Measurements from ENCODE around the gene PPP6R3. TPM values are rescaled to one million over a fixed set of nuclear protein-coding genes. Genes with fewer than 3 reads are reported as not detected.

Gene PPP6R3
- total and polyA plus RNA-seq, 8 donors, result 84.6 to 130 (median 109) TPM

GRCh38 chr11:68569357-68569756 lies 108.8 kb downstream of the PPP6R3 start:
- H3K36me3 ChIP-seq, result peaks cover 0 to 90% of the 10 kb centered on the region in 2 donors
- H3K4me1 ChIP-seq, result peaks cover 0 to 15% of the 10 kb centered on the region in 2 donors
- H3K27ac ChIP-seq, result no peak overlapping the region
- no peaks in the 10 kb centered on the region for H3K27me3 ChIP-seq
- H3K9me3 ChIP-seq, result no peaks in the 10 kb centered on the region
- TF ChIP-seq, protein P1, sequence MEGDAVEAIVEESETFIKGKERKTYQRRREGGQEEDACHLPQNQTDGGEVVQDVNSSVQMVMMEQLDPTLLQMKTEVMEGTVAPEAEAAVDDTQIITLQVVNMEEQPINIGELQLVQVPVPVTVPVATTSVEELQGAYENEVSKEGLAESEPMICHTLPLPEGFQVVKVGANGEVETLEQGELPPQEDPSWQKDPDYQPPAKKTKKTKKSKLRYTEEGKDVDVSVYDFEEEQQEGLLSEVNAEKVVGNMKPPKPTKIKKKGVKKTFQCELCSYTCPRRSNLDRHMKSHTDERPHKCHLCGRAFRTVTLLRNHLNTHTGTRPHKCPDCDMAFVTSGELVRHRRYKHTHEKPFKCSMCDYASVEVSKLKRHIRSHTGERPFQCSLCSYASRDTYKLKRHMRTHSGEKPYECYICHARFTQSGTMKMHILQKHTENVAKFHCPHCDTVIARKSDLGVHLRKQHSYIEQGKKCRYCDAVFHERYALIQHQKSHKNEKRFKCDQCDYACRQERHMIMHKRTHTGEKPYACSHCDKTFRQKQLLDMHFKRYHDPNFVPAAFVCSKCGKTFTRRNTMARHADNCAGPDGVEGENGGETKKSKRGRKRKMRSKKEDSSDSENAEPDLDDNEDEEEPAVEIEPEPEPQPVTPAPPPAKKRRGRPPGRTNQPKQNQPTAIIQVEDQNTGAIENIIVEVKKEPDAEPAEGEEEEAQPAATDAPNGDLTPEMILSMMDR (IDR thresholded peaks at IDR 0.05), result no peak
- no peak overlapping the region for H3K4me3 ChIP-seq
- intact Hi-C loops (cut with DNase I), result no loop called here
- no peak for DNase-seq
- no peak for ATAC-seq

DNA sequence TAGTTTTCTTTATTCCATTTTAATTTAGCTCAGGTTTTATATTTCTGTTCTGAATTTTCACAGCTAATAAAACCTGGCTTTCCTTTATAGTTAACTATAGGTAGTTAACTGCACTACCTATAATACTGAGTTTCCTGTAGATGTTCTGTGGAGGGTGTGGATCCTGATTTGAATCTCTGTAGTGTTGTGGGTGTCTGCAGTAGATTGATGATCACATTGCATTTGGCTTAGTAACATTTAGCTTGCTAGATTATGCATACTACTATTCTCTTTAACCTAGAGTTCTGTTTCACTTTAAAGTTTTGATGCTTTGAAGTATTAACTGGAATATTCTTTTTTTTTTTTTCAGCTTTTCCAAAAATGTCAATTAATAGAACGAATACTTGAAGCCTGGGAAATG lies 110.1 kb downstream of the PPP6R3 start:
- Histone ChIP-seq H3K36me3 (peaks cover 0 to 89% of the 10 kb centered on the region in 2 donors), H3K4me3 (no peak overlapping the region), H3K9me3 (no peaks in the 10 kb centered on the region), H3K27me3 (no peaks in the 10 kb centered on the region), H3K4me1 (peaks cover 0 to 8% of the 10 kb centered on the region in 2 donors), H3K27ac (no peak overlapping the region)
- intact Hi-C loops (cut with DNase I), result no loop called here
- DNase-seq (no peak), ATAC-seq (no peak)
- TF ChIP-seq, protein P1 (IDR thresholded peaks at IDR 0.05), result no peak

DNA sequence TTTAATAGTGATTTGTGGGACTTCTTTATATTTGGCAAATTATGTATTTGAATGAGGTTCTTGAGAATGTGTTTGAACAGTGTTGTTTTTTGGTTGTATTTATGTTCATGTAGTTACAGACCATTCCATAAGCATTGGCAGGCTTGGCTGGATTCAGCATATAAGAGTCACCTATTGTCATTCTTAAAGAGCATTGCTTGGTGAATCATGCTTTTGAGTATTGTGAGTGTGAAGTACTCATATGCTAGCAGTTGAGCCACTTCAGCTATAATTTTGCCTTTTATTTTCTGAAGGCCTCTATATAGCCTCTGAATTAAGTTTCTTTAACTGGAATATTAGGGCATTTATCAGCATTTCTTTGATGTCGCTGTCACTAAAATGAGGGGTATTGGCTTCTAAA lies 113.8 kb downstream of the PPP6R3 start:
- ATAC-seq, result peak; percentile 49
- no peaks in the 10 kb centered on the region for H3K4me1 ChIP-seq
- TF ChIP-seq, protein P1 (IDR thresholded peaks at IDR 0.05), result no peak
- H3K4me3 ChIP-seq, result no peak overlapping the region
- DNase-seq, result no peak
- intact Hi-C loops (cut with DNase I), result no loop called here
- no peaks in the 10 kb centered on the region for H3K9me3 ChIP-seq
- no peak overlapping the region for H3K27ac ChIP-seq
- peaks cover 0 to 89% of the 10 kb centered on the region in 2 donors for H3K36me3 ChIP-seq
- H3K27me3 ChIP-seq, result no peaks in the 10 kb centered on the region

- no peak overlapping the region for H3K27ac ChIP-seq
- no peaks in the 10 kb centered on the region for H3K27me3 ChIP-seq
- no peaks in the 10 kb centered on the region for H3K4me1 ChIP-seq
- TF ChIP-seq, protein P1 (IDR thresholded peaks at IDR 0.05), result no peak
- intact Hi-C loops (cut with DNase I), result no loop called here
- ATAC-seq (no peak), DNase-seq (no peak)
- H3K9me3 ChIP-seq, result no peaks in the 10 kb centered on the region
- H3K4me3 ChIP-seq, result no peak overlapping the region
- peaks cover 0 to 89% of the 10 kb centered on the region in 2 donors for H3K36me3 ChIP-seq
These were observed 114.6 kb downstream of the PPP6R3 start for GRCh38 chr11:68575025-68575665.

DNA sequence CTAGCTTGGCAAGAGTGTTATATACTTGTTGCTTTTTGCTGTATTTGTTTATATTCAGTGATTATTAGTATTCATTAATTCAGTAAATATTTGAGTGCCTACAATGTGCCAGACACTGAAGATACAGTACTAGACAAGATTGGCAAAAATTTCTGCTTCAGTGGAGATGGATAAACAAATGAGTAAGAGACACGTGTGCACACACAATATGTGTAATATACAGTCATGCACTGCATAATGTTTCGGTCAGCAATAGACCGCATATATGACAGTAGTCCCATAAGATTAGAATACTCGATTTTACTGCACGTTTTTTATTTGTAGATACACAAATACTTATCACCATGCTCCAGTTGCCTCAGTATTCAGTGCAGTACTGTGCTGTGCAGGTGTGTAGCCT lies 118.9 kb downstream of the PPP6R3 start:
- TF ChIP-seq, protein P1 (IDR thresholded peaks at IDR 0.05), result no peak
- H3K27ac ChIP-seq, result no peak overlapping the region
- no peak overlapping the region for H3K4me3 ChIP-seq
- DNase-seq, result no peak
- no peaks in the 10 kb centered on the region for H3K27me3 ChIP-seq
- H3K36me3 ChIP-seq, result peaks cover 0 to 77% of the 10 kb centered on the region in 2 donors
- peaks cover 0 to 29% of the 10 kb centered on the region in 2 donors for H3K4me1 ChIP-seq
- intact Hi-C loops (cut with DNase I), result no loop called here
- H3K9me3 ChIP-seq, result no peaks in the 10 kb centered on the region
- ATAC-seq, result no peak
